ENCODE data around the gene TRIM32.

GRCh38 chr9:116697362-116697761 lies 10.3 kb downstream of the TRIM32 start:
- TF ChIP-seq POU6F1 (CRISPR knock-in tag; IDR thresholded peaks at IDR 0.05; ENCODE audit: borderline replicate concordance, low read depth) (no peak), ZFP3 (CRISPR knock-in tag; IDR thresholded peaks at IDR 0.05) (no peak), ZFP30 (CRISPR knock-in tag; IDR thresholded peaks at IDR 0.05) (no peak), GLIS3 (CRISPR knock-in tag; IDR thresholded peaks at IDR 0.05) (no peak), PATZ1 (CRISPR knock-in tag; IDR thresholded peaks at IDR 0.05; ENCODE audit: borderline replicate concordance) (no peak), RARB (CRISPR knock-in tag; IDR thresholded peaks at IDR 0.05) (no peak), ARNTL (CRISPR knock-in tag; IDR thresholded peaks at IDR 0.05; ENCODE audit: borderline replicate concordance, low read depth) (no peak), TOX (CRISPR knock-in tag; IDR thresholded peaks at IDR 0.05; ENCODE audit: borderline replicate concordance) (no peak), ESRRG (CRISPR knock-in tag; IDR thresholded peaks at IDR 0.05) (no peak), OSR1 (CRISPR knock-in tag; IDR thresholded peaks at IDR 0.05) (no peak), CREB5 (CRISPR knock-in tag; IDR thresholded peaks at IDR 0.05; ENCODE audit: low read depth) (no peak), PPARA (CRISPR knock-in tag; IDR thresholded peaks at IDR 0.05; ENCODE audit: borderline replicate concordance) (no peak), ZNF565 (CRISPR knock-in tag; conservative IDR thresholded peaks at IDR 0.05; ENCODE audit: low read depth) (no peak)

Measured in SK-N-SH treated with all-trans-retinoic acid at 6 μM for 48 hours (cell line).